NOMO-1 treated with DMSO at 0.1 percent for 48 hours (cell line): ENCODE measurements around the gene LMOD2.

Experiments
- DNase-seq: peaks from one replicate; lab custom pipeline; 2025; ENCODE audit not compliant: unreplicated experiment; lab: John Stamatoyannopoulos, UW

The LMOD2 gene

DNA sequence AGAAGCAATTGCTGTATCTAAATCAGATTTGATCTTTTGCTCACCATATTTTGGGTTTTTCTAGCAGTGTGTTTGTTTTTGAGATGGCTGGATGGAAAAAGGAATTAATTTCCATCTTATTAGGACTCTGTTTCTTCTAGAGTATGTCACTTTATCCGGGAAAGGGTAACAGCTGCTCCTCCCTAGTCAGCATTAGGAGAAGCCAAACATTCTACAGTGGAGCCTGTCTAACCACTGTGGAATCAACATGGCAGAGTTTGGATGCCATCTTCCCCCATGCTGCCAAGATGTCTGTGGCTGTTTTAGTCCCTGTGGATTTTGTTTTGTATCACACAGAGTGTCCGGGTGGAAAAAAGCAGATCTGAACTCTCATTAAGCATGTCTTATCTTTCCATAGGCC is 16.0 kb upstream of the LMOD2 start:
- DNase-seq, result no peak

GRCh38 chr7:123640583-123640982 is 15.1 kb upstream of the LMOD2 start:
- no peak for DNase-seq

DNA sequence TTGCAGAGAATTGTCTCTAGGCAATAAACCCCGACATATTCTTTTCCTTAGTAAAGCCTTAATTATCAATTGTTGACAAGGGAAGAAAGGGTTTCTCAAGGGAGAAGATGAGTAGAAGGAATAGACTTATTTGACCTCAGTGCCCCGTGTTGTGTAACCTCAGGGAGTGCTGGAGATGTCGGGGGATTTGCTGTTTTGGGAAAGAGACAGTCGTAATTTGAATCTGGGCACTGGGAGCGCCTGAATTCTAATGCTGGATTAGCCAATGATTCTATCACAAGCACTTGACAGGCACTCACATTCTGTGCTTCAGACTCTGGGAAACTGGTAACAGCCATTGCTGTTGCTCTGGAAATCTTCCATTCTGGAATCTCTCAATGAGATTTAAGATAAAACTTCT is 13.8 kb upstream of the LMOD2 start:
- DNase-seq, result no peak

DNA sequence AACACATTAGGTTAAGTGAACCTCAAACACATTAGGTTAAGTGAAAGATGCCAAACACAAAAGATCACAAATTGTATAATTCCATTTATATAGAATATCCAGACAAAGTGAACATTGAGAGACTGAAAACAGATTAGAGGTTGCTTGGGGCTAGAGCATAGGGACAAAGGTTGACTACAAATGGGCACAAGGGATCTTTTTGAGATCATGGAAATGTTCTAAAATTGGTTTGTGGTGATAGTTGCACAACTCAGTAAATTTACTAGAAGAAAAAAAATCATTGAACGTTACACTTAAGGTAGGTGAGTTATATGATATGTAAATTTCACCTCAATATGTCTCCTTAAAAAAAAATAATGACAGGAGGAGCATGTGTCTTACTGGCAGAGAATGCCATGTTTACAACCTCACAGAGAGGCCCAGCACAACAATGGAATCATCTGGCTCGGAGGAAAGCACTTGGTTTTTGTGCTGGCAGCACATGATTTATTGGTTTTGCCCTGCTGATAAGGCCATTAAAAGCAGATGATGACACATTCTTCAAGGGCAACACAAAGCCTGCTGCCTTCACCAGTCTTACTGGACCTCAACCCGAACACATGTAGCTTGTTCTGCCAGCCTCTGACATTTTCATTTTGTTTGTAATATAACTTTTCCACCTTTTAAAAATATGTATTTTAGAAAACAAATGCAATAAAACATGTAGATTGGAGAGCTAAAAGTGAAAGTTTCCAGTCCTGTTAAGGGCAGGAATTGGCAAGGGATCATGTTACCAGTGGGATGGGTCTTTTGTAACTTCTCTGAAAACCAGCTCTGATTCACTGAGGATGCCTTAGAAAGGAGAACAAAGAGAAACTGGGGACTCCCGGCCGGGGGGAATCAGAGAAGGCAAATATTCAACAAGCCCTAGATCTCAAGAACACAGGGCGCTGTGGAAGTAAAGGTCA is 11.9 kb upstream of the LMOD2 start:
- DNase-seq, result peak; percentile 10

- DNase-seq, result no peak
Observed at GRCh38 chr7:123645516-123645915, 10.2 kb upstream of the LMOD2 start.

DNA sequence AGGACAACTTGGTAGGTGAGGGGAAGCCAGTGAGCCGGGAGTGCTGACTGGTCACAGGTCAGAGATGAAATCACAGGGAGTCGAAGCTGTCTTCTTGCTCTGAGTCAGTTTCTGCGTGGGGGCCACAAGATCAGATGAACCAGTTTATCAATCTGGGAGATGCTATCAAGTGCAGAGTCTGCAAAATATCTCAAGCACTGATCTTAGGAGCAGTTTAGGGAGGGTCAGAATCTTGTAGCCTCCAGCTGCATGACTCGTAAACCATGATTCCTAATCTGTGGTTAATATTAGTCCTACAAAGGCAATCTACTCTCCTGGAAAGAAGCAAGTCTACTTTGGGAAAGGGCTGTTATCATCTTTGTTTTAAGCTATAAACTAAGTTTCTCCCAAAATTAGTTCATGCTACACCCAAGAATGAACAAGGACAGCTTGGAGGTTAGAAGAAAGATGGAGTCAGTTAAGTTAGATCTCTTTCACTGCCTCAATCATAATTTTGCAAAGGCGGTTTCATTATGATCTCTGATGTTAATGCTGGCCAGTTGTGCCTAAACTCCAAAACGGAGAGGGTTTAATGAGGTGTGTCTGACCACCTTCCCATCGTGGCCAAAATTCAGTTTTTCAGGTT is 8.4 kb upstream of the LMOD2 start:
- DNase-seq, result no peak

GRCh38 chr7:123649964-123650363 is 5.7 kb upstream of the LMOD2 start:
- DNase-seq, result no peak

DNA sequence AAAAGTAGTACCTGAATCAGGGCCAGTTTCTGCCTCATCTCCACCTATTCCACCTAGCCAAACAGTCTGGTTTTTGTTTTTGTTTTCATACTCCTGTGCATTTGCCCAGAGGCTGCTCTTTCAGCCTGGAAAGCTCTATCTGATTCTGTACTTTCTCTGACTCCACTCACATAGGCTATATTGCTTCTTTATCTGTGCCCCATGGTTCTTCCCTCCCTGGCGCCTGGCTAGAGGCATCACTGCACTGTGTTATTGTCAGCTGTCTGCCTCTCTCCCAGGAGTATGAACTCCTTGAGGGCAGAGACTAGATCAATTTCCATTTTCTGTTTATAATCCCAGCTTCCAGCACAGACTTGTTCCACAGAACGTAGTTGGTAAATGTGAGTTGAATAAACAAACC is 5.1 kb upstream of the LMOD2 start:
- no peak for DNase-seq

- no peak for DNase-seq
Observed at GRCh38 chr7:123652406-123652805, 3.3 kb upstream of the LMOD2 start.

DNA sequence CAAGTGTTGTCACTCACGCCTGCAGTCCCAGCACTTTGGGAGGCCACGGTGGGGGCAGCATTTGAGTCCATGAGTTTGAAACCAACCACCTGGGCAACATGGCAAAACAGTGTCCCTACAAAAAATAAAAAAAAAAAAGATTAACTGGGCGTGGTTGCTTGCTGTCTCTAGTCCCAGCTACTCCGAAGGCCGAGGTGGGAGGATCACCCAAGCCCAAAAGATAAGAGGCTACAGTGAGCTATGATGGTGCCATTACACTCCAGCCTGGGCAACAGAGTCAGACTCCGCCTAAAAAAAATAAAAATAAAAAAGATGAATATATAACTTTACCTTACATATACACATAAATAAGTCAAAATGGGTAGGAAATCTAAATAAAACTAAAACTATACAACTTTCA is 2.5 kb upstream of the LMOD2 start:
- no peak for DNase-seq

DNA sequence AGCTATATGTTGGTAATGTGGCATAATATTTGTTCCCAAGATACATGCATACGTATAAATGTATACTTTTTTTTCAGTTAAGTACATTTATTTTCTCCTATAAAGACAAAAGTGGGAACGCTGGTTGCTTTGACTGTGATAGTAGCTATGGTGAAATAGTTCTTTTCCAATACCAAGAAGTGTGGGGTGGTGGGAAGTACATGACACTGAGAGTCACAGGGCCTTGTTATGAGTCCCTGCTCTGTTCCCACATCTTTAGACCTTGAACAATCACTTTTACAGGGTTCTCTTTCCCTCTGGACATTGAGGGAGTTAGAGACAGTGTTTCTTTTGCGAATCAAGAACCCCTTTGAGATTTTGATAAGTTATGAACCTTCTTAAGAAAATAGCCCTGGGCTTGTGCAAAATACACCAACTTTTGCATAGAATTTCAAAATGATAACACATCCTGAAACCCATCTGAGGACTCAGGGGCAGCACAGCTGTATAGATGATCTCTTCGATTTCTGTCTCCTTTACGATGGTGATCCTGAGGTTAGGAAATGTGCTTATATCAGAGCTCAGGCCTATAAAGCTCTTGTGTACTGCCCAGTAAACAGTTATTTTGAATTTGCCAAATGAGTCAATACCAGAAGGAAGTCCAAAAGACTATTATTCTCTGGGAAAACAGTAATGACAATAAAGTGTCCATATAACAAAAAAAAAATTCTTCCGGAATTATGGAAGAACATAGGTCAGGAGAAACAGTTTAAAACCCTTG is 1.1 kb downstream of the LMOD2 start:
- DNase-seq, result no peak

DNA sequence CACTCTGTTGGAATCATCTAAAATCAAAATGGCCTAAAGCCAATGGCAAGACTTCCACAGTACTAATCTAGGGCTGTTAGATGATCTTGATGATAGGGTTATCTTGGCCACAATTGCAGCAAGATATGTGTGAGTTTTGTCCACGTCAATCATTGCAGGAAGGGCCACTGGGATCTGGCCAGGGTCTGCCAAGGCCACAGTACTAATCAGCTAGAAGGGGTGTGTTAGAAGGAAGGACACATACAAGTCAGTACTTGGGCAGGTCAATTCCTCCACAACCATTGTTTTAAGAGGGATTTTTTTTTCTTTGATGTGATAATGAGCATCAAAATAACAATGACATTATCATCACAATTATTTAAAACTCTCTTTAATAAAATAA is 1.6 kb downstream of the LMOD2 start:
- no peak for DNase-seq

GRCh38 chr7:123658023-123658422 is 2.4 kb downstream of the LMOD2 start:
- no peak for DNase-seq

DNA sequence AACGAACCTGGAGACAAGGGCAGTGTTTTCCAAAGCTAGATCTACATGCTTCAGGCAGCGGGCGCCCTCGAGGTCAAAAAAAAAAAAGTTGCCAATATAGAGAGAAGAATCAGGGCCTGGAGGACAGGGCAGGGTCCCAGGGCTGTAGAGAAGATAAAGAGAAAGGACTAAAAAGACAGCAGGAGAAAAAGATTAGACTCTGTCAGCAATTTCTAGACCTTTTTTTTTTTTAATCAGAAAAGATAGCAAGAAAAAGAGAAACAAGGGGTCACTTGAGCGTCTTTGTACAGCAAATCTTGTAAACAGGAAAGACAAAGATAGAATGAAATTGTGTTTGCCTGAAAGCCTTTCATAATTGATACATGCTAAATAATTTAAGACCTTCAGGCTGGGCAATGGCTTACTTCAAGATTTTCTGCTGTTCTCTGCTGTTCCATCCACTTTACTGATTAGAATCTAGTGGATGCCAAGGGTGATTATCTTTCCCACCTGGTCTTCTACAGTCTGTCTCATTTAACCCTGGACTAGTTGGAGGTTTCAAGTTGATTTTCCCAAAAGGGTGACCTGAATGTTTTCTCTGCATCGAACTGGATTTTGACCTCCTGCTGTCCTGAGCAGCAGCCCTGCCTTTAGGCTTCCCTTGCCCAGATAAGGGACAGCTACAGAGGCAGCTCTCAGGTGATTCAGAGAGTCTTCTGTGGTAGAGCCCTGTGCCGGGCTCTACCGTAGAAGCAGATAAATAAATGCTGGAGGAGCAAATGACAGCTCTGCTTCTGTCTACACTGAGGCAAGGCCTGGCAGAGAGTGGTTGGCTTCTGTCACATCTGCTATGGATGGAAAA is 5.1 kb downstream of the LMOD2 start:
- DNase-seq, result no peak

- DNase-seq, result no peak
Observed at GRCh38 chr7:123661765-123662164, 6.1 kb downstream of the LMOD2 start.

- DNase-seq, result no peak
Observed at GRCh38 chr7:123662293-123662692, 6.6 kb downstream of the LMOD2 start.

DNA sequence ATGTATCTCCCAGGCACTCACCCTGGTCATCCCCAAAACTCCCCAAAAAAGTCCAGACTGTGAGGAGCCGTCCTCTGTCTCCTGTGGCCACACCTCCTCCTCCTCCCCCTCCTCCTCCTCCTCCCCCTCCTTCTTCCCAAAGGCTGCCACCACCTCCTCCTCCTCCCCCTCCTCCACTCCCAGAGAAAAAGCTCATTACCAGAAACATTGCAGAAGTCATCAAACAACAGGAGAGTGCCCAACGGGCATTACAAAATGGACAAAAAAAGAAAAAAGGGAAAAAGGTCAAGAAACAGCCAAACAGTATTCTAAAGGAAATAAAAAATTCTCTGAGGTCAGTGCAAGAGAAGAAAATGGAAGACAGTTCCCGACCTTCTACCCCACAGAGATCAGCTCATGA is 7.1 kb downstream of the LMOD2 start:
- no peak for DNase-seq

DNA sequence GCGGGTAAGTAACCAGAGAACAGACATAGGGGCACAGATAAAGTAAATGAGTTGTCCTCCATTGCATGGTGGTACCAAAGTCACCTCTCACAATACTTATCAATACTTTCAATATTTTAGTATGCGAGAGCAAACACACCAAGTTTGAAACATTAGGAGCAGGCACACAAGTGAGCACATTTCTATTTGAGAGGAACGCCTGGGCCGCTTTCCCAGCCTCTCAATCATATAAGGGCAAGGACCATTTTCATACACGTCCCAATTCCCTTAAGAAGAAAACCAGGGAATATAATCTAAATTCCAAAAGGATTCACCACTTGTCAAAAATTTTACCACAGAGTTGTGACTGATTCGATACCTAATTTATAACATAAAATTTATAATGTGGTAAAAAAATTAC is 7.5 kb downstream of the LMOD2 start:
- no peak for DNase-seq

DNA sequence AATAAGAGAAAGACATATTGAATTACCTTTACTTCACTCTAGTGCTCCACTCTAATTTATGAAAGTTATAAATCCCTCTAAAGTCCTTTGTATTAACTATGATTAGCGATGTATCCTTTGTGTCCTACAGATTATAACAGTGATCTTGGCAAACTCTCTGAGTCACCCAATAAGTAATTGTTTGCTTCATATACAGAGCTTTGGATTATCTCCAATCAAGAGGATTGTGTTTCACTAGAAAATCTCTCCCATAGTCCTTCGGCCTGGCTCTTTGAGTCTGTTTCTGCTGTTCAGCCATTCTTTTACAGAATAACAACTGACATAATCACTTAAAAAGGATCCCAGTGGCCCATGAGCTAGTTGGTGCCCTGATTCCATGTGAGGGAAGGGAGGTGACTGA is 9.5 kb downstream of the LMOD2 start:
- no peak for DNase-seq

GRCh38 chr7:123665896-123666295 is 10.2 kb downstream of the LMOD2 start:
- DNase-seq, result no peak

DNA sequence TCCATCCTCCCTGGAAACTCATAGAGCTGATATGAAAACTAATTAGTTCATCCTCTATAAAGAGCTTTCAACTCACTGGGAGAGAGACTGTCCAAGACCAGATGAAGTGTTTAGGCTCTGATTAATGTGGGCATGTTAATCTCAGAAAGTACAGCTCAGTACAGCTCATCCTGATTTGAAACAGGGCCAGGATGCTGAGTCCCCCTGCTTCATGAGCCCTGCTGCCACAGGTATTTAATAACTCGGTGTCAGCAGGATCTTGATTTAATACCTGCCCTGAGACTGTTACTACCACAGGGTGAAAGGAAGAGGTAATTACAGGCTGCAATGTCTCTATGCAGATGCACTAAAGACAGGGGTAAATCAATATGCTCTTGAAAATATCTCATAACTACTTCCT is 10.8 kb downstream of the LMOD2 start:
- DNase-seq, result no peak
